Loucy (cell line): ENCODE data around the gene MEPCE.

Source experiments
- EZH2phosphoT487 ChIP-seq: fragments of 200-600 bp; IDR thresholded peaks from 2 replicates; pipeline ENCODE4 v1.6.1; 2018; ENCODE audit warnings: antibody characterized with exemption, mild to moderate bottlenecking, moderate library complexity, borderline replicate concordance
- TF ChIP-seq, protein P1 (sequence below): fragments of 200-600 bp; sonication (generic); conservative IDR thresholded peaks from 2 replicates; pipeline ENCODE4 v1.5.1; 2014; ENCODE audit warnings: mild to moderate bottlenecking, antibody characterized with exemption, low read length

DNA sequence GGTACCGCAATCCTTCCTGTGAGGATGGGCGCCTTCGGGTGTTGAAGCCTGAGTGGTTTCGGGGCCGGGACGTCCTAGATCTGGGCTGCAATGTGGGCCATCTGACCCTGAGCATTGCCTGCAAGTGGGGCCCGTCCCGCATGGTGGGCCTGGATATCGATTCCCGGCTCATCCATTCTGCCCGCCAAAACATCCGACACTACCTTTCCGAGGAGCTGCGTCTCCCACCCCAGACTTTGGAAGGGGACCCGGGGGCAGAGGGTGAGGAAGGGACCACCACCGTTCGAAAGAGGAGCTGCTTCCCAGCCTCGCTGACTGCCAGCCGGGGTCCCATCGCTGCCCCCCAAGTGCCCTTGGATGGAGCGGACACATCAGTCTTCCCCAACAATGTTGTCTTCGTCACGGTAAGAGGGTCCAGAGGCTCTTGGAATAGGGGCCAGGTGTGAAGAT is 1.7 kb downstream of the MEPCE start:
- TF ChIP-seq, protein P1, sequence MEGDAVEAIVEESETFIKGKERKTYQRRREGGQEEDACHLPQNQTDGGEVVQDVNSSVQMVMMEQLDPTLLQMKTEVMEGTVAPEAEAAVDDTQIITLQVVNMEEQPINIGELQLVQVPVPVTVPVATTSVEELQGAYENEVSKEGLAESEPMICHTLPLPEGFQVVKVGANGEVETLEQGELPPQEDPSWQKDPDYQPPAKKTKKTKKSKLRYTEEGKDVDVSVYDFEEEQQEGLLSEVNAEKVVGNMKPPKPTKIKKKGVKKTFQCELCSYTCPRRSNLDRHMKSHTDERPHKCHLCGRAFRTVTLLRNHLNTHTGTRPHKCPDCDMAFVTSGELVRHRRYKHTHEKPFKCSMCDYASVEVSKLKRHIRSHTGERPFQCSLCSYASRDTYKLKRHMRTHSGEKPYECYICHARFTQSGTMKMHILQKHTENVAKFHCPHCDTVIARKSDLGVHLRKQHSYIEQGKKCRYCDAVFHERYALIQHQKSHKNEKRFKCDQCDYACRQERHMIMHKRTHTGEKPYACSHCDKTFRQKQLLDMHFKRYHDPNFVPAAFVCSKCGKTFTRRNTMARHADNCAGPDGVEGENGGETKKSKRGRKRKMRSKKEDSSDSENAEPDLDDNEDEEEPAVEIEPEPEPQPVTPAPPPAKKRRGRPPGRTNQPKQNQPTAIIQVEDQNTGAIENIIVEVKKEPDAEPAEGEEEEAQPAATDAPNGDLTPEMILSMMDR: no peak
- no peak for TF ChIP-seq EZH2phosphoT487
